DOHH2 (cell line): ENCODE measurements around the gene ACE2.

ENCODE experiments used
- H3F3A ChIP-seq: fragments of 200-600 bp; sonication (generic), shearing (Covaris generic); 2 replicates; pipeline ENCODE4 v1.6.0; 2016; ENCODE audit warnings: antibody characterized with exemption, mild to moderate bottlenecking; ENCODE audit not compliant: control insufficient read depth, insufficient read depth
- H3K27ac ChIP-seq: fragments of 200-600 bp; sonication (generic); 2 replicates; pipeline ENCODE4 v1.5.1; 2014; ENCODE audit warnings: low read depth, mild to moderate bottlenecking, low read length, moderate library complexity
- H3K27me3 ChIP-seq: fragments of 200-600 bp; sonication (generic); 2 replicates; pipeline ENCODE4 v1.6.1; 2014; ENCODE audit warnings: mild to moderate bottlenecking, low read length, mixed read lengths; ENCODE audit not compliant: control insufficient read depth
- H3K36me3 ChIP-seq: fragments of 200-600 bp; sonication (generic); 2 replicates; pipeline ENCODE4 v1.6.1; 2014; ENCODE audit warnings: mild to moderate bottlenecking, low read length, moderate library complexity, mixed read lengths; ENCODE audit not compliant: control insufficient read depth
- H3K4me1 ChIP-seq: fragments of 200-600 bp; sonication (generic); 2 replicates; pipeline ENCODE4 v1.6.1; 2014; ENCODE audit warnings: mild to moderate bottlenecking, low read length, mixed read lengths; ENCODE audit not compliant: control insufficient read depth
- H3K4me2 ChIP-seq: fragments of 200-600 bp; sonication (generic); 2 replicates; pipeline ENCODE4 v1.6.0; 2014; ENCODE audit warnings: mild to moderate bottlenecking, low read length, moderate library complexity
- H3K4me3 ChIP-seq: fragments of 200-600 bp; sonication (generic); 2 replicates; pipeline ENCODE4 v1.5.1; 2014; ENCODE audit warnings: mild to moderate bottlenecking, low read length, mixed read lengths
- H3K79me2 ChIP-seq: fragments of 200-600 bp; sonication (generic); 2 replicates; pipeline ENCODE4 v1.6.1; 2014; ENCODE audit warnings: mild to moderate bottlenecking, low read length, mixed read lengths; ENCODE audit not compliant: control insufficient read depth
- H3K9me2 ChIP-seq: fragments of 200-600 bp; sonication (generic); replicated peaks from 2 replicates; pipeline ENCODE4 v1.6.1; 2014; ENCODE audit warnings: mild to moderate bottlenecking, low read length, mixed read lengths; ENCODE audit not compliant: control insufficient read depth
- H3K9me3 ChIP-seq: fragments of 200-600 bp; sonication (generic); 2 replicates; pipeline ENCODE4 v1.6.1; 2014; ENCODE audit warnings: antibody characterized with exemption, low read length, mixed read lengths; ENCODE audit not compliant: control insufficient read depth, insufficient read depth
- H4K20me1 ChIP-seq: fragments of 200-600 bp; sonication (generic); 2 replicates; pipeline ENCODE4 v1.6.0; 2014; ENCODE audit warnings: low read depth, mild to moderate bottlenecking, antibody characterized with exemption, low read length, moderate library complexity; ENCODE audit not compliant: control insufficient read depth, insufficient read depth
- CTCF ChIP-seq: fragments of 200-600 bp; sonication (generic); IDR thresholded peaks from one replicate; pipeline ENCODE4 v1.5.1; 2014; ENCODE audit warnings: antibody characterized with exemption, mild to moderate bottlenecking, low read depth, low read length; ENCODE audit not compliant: poor library complexity, severe bottlenecking
- EZH2phosphoT487 ChIP-seq: fragments of 200-600 bp; sonication (generic); IDR thresholded peaks from 2 replicates; pipeline ENCODE4 v1.6.1; 2017; ENCODE audit warnings: borderline replicate concordance, mild to moderate bottlenecking, antibody characterized with exemption, low read length, moderate library complexity, mixed read lengths

Gene ACE2

GRCh38 chrX:15631637-15632036 is 30.9 kb upstream of the ACE2 start:
- no peaks in the 10 kb centered on the region for H3K9me3 ChIP-seq
- H4K20me1 ChIP-seq, result no peaks in the 10 kb centered on the region
- no peaks in the 10 kb centered on the region for H3K79me2 ChIP-seq
- no peaks in the 10 kb centered on the region for H3F3A ChIP-seq
- H3K4me2 ChIP-seq, result no peak overlapping the region
- H3K4me3 ChIP-seq, result no peak overlapping the region
- H3K27me3 ChIP-seq, result no peaks in the 10 kb centered on the region
- no peaks in the 10 kb centered on the region for H3K36me3 ChIP-seq
- no peaks in the 10 kb centered on the region for H3K9me2 ChIP-seq
- no peaks in the 10 kb centered on the region for H3K4me1 ChIP-seq
- no peak overlapping the region for H3K27ac ChIP-seq
- TF ChIP-seq EZH2phosphoT487 (no peak), CTCF (no peak)

- TF ChIP-seq EZH2phosphoT487 (no peak), CTCF (no peak)
- no peaks in the 10 kb centered on the region for H3F3A ChIP-seq
Observed at GRCh38 chrX:15623054-15623453, 22.3 kb upstream of the ACE2 start.

GRCh38 chrX:15619053-15619755 is 18.4 kb upstream of the ACE2 start:
- Histone ChIP-seq H3K4me2 (no peak overlapping the region), H4K20me1 (no peaks in the 10 kb centered on the region), H3K4me1 (no peaks in the 10 kb centered on the region), H3K9me2 (no peaks in the 10 kb centered on the region), H3K27ac (no peak overlapping the region), H3K36me3 (no peaks in the 10 kb centered on the region), H3K79me2 (no peaks in the 10 kb centered on the region), H3K4me3 (no peak overlapping the region), H3F3A (no peaks in the 10 kb centered on the region), H3K9me3 (no peaks in the 10 kb centered on the region), H3K27me3 (no peaks in the 10 kb centered on the region)
- no peak for TF ChIP-seq CTCF
- TF ChIP-seq EZH2phosphoT487, result no peak

More at GRCh38 chrX:15623054-15623453, 22.3 kb upstream of the ACE2 start:
- no peaks in the 10 kb centered on the region for H3K9me3 ChIP-seq
- H3K4me2 ChIP-seq, result no peak overlapping the region
- no peaks in the 10 kb centered on the region for H3K27me3 ChIP-seq
- H3K36me3 ChIP-seq, result no peaks in the 10 kb centered on the region
- H4K20me1 ChIP-seq, result no peaks in the 10 kb centered on the region
- H3K4me3 ChIP-seq, result no peak overlapping the region
- no peaks in the 10 kb centered on the region for H3K4me1 ChIP-seq
- H3K27ac ChIP-seq, result no peak overlapping the region
- no peaks in the 10 kb centered on the region for H3K79me2 ChIP-seq
- H3K9me2 ChIP-seq, result no peaks in the 10 kb centered on the region
